B cell (primary cell): ENCODE data around the gene ARHGAP26. TPM values are rescaled to one million over a fixed set of nuclear protein-coding genes. Genes with fewer than 3 reads are reported as not detected.

Experiments
- ATAC-seq: fragments of 200-7000 bp; cut with Tn5 transposase; one replicate; pipeline ENCODE4 v1.10.0; 2021; ENCODE audit warnings: low read depth, mild to moderate bottlenecking, moderate number of reproducible peaks, moderate library complexity
- CTCF ChIA-PET: fragments of 350-600 bp; sonication (Branson Sonifier 250); formaldehyde crosslinking; loops from one replicate; lab custom pipeline; 2021; ENCODE audit warnings: antibody characterized with exemption, inconsistent platforms; lab: Charles Lee
- POLR2A ChIA-PET: fragments of 350-600 bp; sonication (Branson Sonifier 250); formaldehyde crosslinking; loops from one replicate; lab custom pipeline; 2021; ENCODE audit warnings: antibody characterized with exemption; lab: Charles Lee
- DNase-seq: peaks from one replicate; pipeline ENCODE4 v3.0.0; 2013
- H2AFZ ChIP-seq: 2 replicates; pipeline ENCODE4 v1.6.1; 2012; ENCODE audit warnings: mild to moderate bottlenecking, low read depth, low read length; ENCODE audit not compliant: insufficient read depth, poor library complexity, severe bottlenecking
- H3K27ac ChIP-seq, 2 donors: 1 replicate in 1 of 2; 2 replicates in 1 of 2; pipeline ENCODE4 v1.5.1; 2012 to 2013; ENCODE audit warnings: low read length in 2 of 2, mild to moderate bottlenecking in 2 of 2, moderate library complexity in 1 of 2
- H3K27me3 ChIP-seq, 4 experiments: fragments of 200-600 bp in 1 of 4; sonication (generic) in 1 of 4; replicated peaks in 1 of 4; 1 replicate in 2 of 4; 2 replicates in 2 of 4; pipeline versions ENCODE4 v1.6.1 to v1.7.0; 2013 to 2016; ENCODE audit warnings: low read length in 3 of 4, mild to moderate bottlenecking in 2 of 4, mixed read lengths in 1 of 4, moderate library complexity in 1 of 4; ENCODE audit not compliant: insufficient read depth in 4 of 4, control insufficient read depth in 3 of 4; ENCODE audit errors: control extremely low read depth in 1 of 4
- H3K36me3 ChIP-seq, 2 experiments: replicated peaks in 1 of 2; 1 replicate in 1 of 2; 2 replicates in 1 of 2; pipeline versions ENCODE4 v1.6.1 to v1.7.1; 2013; ENCODE audit warnings: low read length in 1 of 2; ENCODE audit not compliant: insufficient read depth in 2 of 2, control insufficient read depth in 1 of 2; ENCODE audit errors: control extremely low read depth in 1 of 2, extremely low read depth in 1 of 2
- H3K4me1 ChIP-seq, 2 donors: fragments of 200-600 bp in 1 of 2; sonication (generic) in 1 of 2; 1 replicate in 1 of 2; 2 replicates in 1 of 2; pipeline versions ENCODE4 v1.5.1 to v1.6.1; 2013 to 2017; ENCODE audit warnings: low read length in 2 of 2; ENCODE audit not compliant: control insufficient read depth in 2 of 2, insufficient read depth in 2 of 2
- H3K4me2 ChIP-seq: replicated peaks from 2 replicates; pipeline ENCODE3; 2012; ENCODE audit warnings: mild to moderate bottlenecking, low read depth, low read length; ENCODE audit not compliant: poor library complexity, severe bottlenecking
- H3K4me3 ChIP-seq, 5 experiments: fragments of 200-600 bp in 1 of 5; sonication (generic) in 1 of 5; 1 replicate in 3 of 5; 2 replicates in 2 of 5; pipeline versions ENCODE4 v1.5.1 to v1.7.0; 2011 to 2016; ENCODE audit warnings: low read length in 4 of 5, mild to moderate bottlenecking in 4 of 5, low read depth in 2 of 5, control low read depth in 1 of 5, moderate library complexity in 1 of 5; ENCODE audit not compliant: insufficient read depth in 1 of 5; ENCODE audit errors: control extremely low read depth in 1 of 5, extremely low read depth in 1 of 5
- H3K79me2 ChIP-seq: fragments of 200-600 bp; sonication (generic); one replicate; pipeline ENCODE4 v1.6.0; 2016; ENCODE audit warnings: low read length; ENCODE audit not compliant: control insufficient read depth, insufficient read depth
- H3K9ac ChIP-seq: fragments of 200-600 bp; sonication (generic); 2 replicates; pipeline ENCODE4 v1.6.1; 2017; ENCODE audit warnings: mild to moderate bottlenecking, low read length, moderate library complexity
- H3K9me3 ChIP-seq, 3 donors: one replicate each; pipeline versions ENCODE4 v1.6.1 to v1.7.1; 2013; ENCODE audit warnings: low read length in 2 of 3; ENCODE audit not compliant: control insufficient read depth in 2 of 3, insufficient read depth in 1 of 3; ENCODE audit errors: control extremely low read depth in 1 of 3
- H4K20me1 ChIP-seq: 2 replicates; pipeline ENCODE4 v1.6.0; 2012; ENCODE audit warnings: mild to moderate bottlenecking, low read length; ENCODE audit not compliant: insufficient read depth, control insufficient read depth, poor library complexity, severe bottlenecking
- H3K27ac Mint-ChIP-seq: one replicate; pipeline ENCODE4 v1.8.0; 2021; ENCODE audit warnings: mixed read lengths
- H3K27me3 Mint-ChIP-seq: one replicate; pipeline ENCODE4 v1.8.0; 2021; ENCODE audit warnings: mixed read lengths
- H3K4me1 Mint-ChIP-seq: one replicate; pipeline ENCODE4 v1.8.0; 2021; ENCODE audit warnings: mixed read lengths
- H3K4me3 Mint-ChIP-seq: one replicate; pipeline ENCODE4 v1.8.0; 2021; ENCODE audit warnings: mixed read lengths
- H3K9me3 Mint-ChIP-seq: one replicate; pipeline ENCODE4 v1.8.0; 2022; ENCODE audit warnings: mixed read lengths; ENCODE audit not compliant: insufficient read depth
- CTCF ChIP-seq: fragments of 200-600 bp; IDR thresholded peaks from one replicate; pipeline ENCODE4 v1.8.0; 2022; ENCODE audit warnings: antibody characterized with exemption, mild to moderate bottlenecking
- EZH2 ChIP-seq: IDR thresholded peaks from 2 replicates; pipeline ENCODE4 v1.6.1; 2012; ENCODE audit warnings: borderline replicate concordance, low read depth, mild to moderate bottlenecking, moderate library complexity, low read length; ENCODE audit not compliant: insufficient read depth, poor library complexity, severe bottlenecking
- WGBS: methylation state at CpG from one replicate; pipeline ENCODE4 v1.1.5; 2013; ENCODE audit warnings: missing lambda C conversion rate; ENCODE audit not compliant: insufficient coverage; 5-methylcytosine and 5-hydroxymethylcytosine counted together
- intact Hi-C: fragments of 100-400 bp; cut with micrococcal nuclease; formaldehyde crosslinking; loops from one replicate; pipeline ENCODE4 v1.10.0; 2022
- polyA plus RNA-seq: library from polyadenylated mRNA; depleted of rRNA; stranded (reverse); fragments of >200 nt; gene quantifications from 2 replicates; pipeline ENCODE4 v1.2.3, GENCODE V29; 2012
- total RNA-seq, 2 donors: library from RNA; stranded (reverse); fragments of 120-200 nt in 1 of 2; gene quantifications; 1 replicate in 1 of 2; 2 replicates in 1 of 2; pipeline versions ENCODE4 v1.2.3 to v1.2.4, GENCODE V29; 2013 to 2022

ARHGAP26 gene
- total and polyA plus RNA-seq, 2 donors (not counting 1 experiment from before 2014, with no cell fraction given): 1.8 to 22.5 TPM

GRCh38 chr5:143124593-143124992 lies 354.4 kb downstream of the ARHGAP26 start:
- Mint-ChIP-seq H3K27ac (no peak overlapping the region), H3K27me3 (no peaks in the 10 kb centered on the region), H3K4me3 (no peak overlapping the region), H3K4me1 (peaks cover 2% of the 10 kb centered on the region), H3K9me3 (no peaks in the 10 kb centered on the region)
- no peaks in the 10 kb centered on the region for H3K27me3 ChIP-seq
- H2AFZ ChIP-seq: no peak overlapping the region
- ChIA-PET POLR2A (no interaction called here), CTCF (no interaction called here)
- TF ChIP-seq EZH2 (no peak), CTCF (no peak)
- ATAC-seq (no peak), DNase-seq (no peak)
- intact Hi-C loops: no loop called here
- H3K27ac ChIP-seq: no peak overlapping the region
- WGBS: 90% methylated on average over 3 of the region's 3 CpGs
- H4K20me1 ChIP-seq: no peaks in the 10 kb centered on the region
- H3K79me2 ChIP-seq: no peaks in the 10 kb centered on the region
- no peaks in the 10 kb centered on the region for H3K36me3 ChIP-seq
- H3K4me2 ChIP-seq: no peak overlapping the region
- H3K4me3 ChIP-seq: no peak overlapping the region
- no peaks in the 10 kb centered on the region for H3K9me3 ChIP-seq
- peaks cover 0 to under 1% of the 10 kb centered on the region in 2 donors for H3K4me1 ChIP-seq
- H3K9ac ChIP-seq: no peak overlapping the region

GRCh38 chr5:143126174-143127019 lies 356.2 kb downstream of the ARHGAP26 start:
- ChIA-PET CTCF (interaction anchor here (1.4 to 1.6 kb wide), 3 partner anchors 9 to 18 kb away, joined by 3 read pairs; no protein-coding TSS in a partner anchor), POLR2A (no interaction called here)
- no peak for DNase-seq
- Mint-ChIP-seq H3K27me3 (no peaks in the 10 kb centered on the region), H3K9me3 (no peaks in the 10 kb centered on the region), H3K27ac (no peak overlapping the region), H3K4me1 (peaks cover 6% of the 10 kb centered on the region), H3K4me3 (no peak overlapping the region)
- Histone ChIP-seq H2AFZ (no peak overlapping the region), H3K27ac (no peak overlapping the region), H3K36me3 (no peaks in the 10 kb centered on the region), H3K4me2 (no peak overlapping the region), H3K4me3 (no peak overlapping the region), H3K4me1 (no peaks in the 10 kb centered on the region), H3K9ac (no peak overlapping the region), H3K27me3 (no peaks in the 10 kb centered on the region), H3K9me3 (no peaks in the 10 kb centered on the region), H3K79me2 (no peaks in the 10 kb centered on the region), H4K20me1 (no peaks in the 10 kb centered on the region)
- intact Hi-C loops: no loop called here
- no peak for TF ChIP-seq EZH2
- no peak for TF ChIP-seq CTCF
- no peak for ATAC-seq
- no CpG with 5 or more reads among the region's 3 CpGs for WGBS
